ENCODE data around the gene STAT3. TPM values are rescaled to one million over a fixed set of nuclear protein-coding genes. Genes with fewer than 3 reads are reported as not detected.
A peak's percentile ranks its signal among the peaks of the same experiment; 100 is the strongest.

The STAT3 gene
- total RNA-seq, 4 donors from 2014 or later: 146 to 253 (median 205) TPM

DNA sequence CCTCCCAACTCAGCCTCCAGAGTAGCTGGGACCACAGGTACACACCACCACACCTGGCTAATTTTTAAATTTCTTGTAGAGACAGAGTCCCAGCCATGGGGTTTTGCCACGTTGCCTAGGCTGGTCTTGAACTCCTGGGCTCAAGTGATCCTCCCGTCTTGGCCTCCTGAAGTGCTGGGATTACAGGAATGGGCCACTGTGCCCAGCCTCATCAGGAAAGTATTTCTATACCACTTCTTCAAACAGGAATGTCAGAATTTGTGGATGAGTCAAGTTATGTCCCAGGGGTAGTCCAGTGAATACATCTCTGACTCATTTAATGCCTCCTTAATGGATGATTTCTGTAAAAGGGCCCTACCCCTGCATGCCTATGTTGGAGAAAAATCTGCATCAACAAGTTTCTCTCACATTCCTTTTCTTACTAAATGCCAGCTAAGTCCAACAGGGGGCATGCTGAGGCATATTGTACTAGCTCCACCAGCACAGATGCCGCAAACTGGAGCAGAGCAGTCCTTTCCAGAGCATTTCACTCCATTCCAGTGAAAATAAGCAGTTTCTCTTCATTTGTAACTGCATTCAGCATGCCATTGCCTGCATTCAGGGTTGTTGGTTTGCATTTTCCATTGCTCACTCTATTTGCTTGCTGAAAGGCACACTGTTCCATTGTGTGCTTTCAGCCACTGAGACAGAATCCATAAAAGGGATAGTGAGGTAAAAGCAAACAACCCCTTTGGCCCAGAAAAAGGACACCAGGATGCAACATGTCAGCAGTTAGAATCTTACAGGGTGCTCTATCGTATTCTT, 40.1 kb upstream of the STAT3 start:
- H3K4me1 ChIP-seq: peaks cover 0 to 57% (median 24%) of the 10 kb centered on the region in 3 donors
- no peaks in the 10 kb centered on the region for H3K36me3 ChIP-seq
- ATAC-seq: peak; percentile 77
- H3K27ac ChIP-seq: peak overlapping the region in 3 of 4 donors; percentile 71 to 78 (median 75)
- H3K9me3 ChIP-seq: no peaks in the 10 kb centered on the region
- WGBS, 2 donors (ENCODE audit: low coverage in 1 of 2): 20 to 22% methylated on average over 2 to 4 of the region's 4 CpGs
- TF ChIP-seq POLR2AphosphoS5 (IDR thresholded peaks at IDR 0.05): peak; percentile 65
- TF ChIP-seq, protein P1, sequence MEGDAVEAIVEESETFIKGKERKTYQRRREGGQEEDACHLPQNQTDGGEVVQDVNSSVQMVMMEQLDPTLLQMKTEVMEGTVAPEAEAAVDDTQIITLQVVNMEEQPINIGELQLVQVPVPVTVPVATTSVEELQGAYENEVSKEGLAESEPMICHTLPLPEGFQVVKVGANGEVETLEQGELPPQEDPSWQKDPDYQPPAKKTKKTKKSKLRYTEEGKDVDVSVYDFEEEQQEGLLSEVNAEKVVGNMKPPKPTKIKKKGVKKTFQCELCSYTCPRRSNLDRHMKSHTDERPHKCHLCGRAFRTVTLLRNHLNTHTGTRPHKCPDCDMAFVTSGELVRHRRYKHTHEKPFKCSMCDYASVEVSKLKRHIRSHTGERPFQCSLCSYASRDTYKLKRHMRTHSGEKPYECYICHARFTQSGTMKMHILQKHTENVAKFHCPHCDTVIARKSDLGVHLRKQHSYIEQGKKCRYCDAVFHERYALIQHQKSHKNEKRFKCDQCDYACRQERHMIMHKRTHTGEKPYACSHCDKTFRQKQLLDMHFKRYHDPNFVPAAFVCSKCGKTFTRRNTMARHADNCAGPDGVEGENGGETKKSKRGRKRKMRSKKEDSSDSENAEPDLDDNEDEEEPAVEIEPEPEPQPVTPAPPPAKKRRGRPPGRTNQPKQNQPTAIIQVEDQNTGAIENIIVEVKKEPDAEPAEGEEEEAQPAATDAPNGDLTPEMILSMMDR (IDR thresholded peaks at IDR 0.05): peak in 3 of 4 experiments; percentile 75 to 82 (median 77)
- no peak for TF ChIP-seq EP300 (IDR thresholded peaks at IDR 0.05)
- H3K27me3 ChIP-seq: no peaks in the 10 kb centered on the region
- H3K4me3 ChIP-seq: no peak overlapping the region

DNA sequence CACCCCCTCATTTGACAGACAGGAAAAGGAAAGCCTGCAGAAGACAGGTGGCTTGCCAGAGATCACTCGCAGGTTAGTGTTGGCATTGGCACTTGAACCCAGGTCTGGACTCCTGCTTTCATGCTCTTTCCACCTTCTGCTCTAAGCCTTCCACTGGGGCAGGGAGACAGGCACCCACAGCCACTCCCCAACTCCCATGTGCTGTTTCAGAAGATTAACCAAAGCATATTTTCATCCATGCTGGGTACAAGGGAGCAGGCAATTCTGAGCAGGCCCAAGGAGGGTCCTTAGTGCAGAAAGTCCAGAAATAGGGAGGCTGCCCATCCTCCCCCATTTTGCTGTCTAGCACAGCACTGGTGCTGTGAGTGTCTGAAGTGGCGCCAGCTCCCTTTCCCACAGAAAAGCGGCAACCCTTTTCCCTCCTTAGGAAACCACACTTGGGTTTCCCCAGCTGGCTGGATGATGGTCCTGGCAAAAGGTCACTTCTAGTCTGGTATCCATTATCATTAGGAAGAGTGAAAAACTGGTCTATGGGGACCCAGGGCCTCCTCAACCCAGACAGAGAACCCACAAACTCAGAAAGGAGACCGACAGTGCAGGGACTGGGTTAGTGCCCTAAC, 36.9 kb upstream of the STAT3 start:
- Histone ChIP-seq H3K36me3 (no peaks in the 10 kb centered on the region), H3K4me1 (peaks cover 0 to 56% (median 24%) of the 10 kb centered on the region in 3 donors), H3K9me3 (no peaks in the 10 kb centered on the region), H3K27me3 (no peaks in the 10 kb centered on the region), H3K27ac (peak overlapping the region in 3 of 4 donors; percentile 97 to 99 (median 99)), H3K4me3 (no peak overlapping the region)
- ATAC-seq: no peak
- 68 to 92% methylated on average over 2 to 3 of the region's 4 CpGs for WGBS, 2 donors (ENCODE audit: low coverage in 1 of 2)
- TF ChIP-seq POLR2AphosphoS5 (IDR thresholded peaks at IDR 0.05): no peak
- TF ChIP-seq, protein P1 (IDR thresholded peaks at IDR 0.05): no peak
- TF ChIP-seq EP300 (IDR thresholded peaks at IDR 0.05): no peak
- no peak for TF ChIP-seq POLR2A (IDR thresholded peaks at IDR 0.05)

DNA sequence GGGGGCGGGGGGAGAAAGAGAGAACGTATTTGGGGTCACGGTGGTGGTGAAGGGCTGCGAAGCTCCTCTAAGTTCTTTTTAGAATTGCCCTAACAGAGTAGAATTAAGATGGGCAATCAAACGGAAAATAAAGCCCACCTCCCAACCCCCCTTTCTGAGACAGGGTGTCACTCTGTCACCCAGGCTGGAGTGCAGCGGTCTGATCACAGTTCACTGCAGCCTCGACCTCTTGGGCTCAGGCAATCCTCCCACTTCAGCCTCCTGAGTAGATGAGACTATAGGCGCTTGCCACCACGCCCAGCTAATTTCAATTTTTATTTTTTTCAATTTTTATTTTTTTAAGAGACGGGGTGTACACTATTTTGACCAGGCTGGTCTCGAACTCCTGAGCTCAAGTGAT, 35.5 kb upstream of the STAT3 start:
- H3K9me3 ChIP-seq: no peaks in the 10 kb centered on the region
- H3K4me3 ChIP-seq: peak overlapping the region; percentile 21 to 88
- H3K27ac ChIP-seq: peak overlapping the region; percentile 89 to 99 (median 98)
- ATAC-seq: no peak
- no peaks in the 10 kb centered on the region for H3K27me3 ChIP-seq
- no peaks in the 10 kb centered on the region for H3K36me3 ChIP-seq
- 53 to 60% methylated on average over 6 of the region's 11 CpGs for WGBS, 2 donors (ENCODE audit: low coverage in 1 of 2)
- TF ChIP-seq EP300 (IDR thresholded peaks at IDR 0.05) (no peak), POLR2A (IDR thresholded peaks at IDR 0.05) (no peak), POLR2AphosphoS5 (IDR thresholded peaks at IDR 0.05) (no peak)
- TF ChIP-seq, protein P1 (IDR thresholded peaks at IDR 0.05): no peak
- peaks cover 0 to 60% (median 31%) of the 10 kb centered on the region in 3 donors for H3K4me1 ChIP-seq

DNA sequence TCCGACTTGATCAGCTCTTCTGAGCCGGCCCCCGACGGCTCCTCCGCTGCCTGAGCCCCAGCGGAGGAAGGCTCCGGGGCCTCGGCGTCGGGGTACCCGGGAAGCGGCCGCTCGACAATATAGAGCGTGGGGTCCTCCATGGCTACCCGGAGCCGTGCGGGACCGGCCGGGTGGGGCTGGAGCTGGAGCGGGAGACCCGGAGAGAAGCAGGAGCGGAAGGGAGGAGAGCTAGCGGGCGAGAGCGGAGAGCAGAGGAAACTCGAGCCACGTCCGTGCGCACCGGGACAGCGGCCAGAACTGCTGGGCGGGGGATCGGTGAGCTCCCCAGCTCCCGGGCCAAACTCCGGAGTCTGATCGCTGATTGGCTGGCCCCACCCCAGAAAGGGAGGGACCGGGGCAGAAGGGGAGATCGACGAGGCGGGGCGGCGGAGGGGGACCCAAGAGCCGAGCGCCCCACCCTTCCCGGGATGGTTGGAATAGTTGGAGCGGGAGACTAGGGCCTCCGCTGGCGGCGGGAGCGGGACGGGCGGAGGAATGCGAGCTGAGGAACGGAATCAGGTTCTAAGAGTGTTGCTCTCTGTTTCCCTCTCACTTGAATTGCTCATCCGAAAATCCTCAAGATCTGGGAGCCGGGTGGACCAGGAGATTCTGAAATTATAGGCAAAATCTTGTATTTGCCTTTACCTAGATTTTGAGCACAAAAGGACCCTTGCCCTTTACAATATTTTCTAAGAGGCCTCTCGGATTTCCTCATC, 34.9 kb upstream of the STAT3 start, which contains the start of gene CAVIN1:
TSS of gene CAVIN1 (minus strand) at position 299 of the 755 bp plus-strand sequence. CDS start at position 140, 159 bp downstream.
- Histone ChIP-seq H3K9me3 (no peaks in the 10 kb centered on the region), H3K4me1 (peaks cover 0 to 60% (median 25%) of the 10 kb centered on the region in 3 donors), H3K27ac (peak within 1 kb of the TSS; percentile 89 to 99 (median 98)), H3K27me3 (no peaks in the 10 kb centered on the region), H3K4me3 (peak within 1 kb of the TSS; percentile 59 to 88), H3K36me3 (no peaks in the 10 kb centered on the region)
- TF ChIP-seq, protein P1 (IDR thresholded peaks at IDR 0.05): no peak
- TF ChIP-seq POLR2AphosphoS5 (IDR thresholded peaks at IDR 0.05) (peak; percentile 100), POLR2A (IDR thresholded peaks at IDR 0.05) (peak; percentile 98 to 99), EP300 (IDR thresholded peaks at IDR 0.05) (no peak)
- WGBS, 2 donors (ENCODE audit: low coverage in 1 of 2): 0 to 2% methylated on average over 2 to 9 of the region's 58 CpGs
- peak; percentile 93 for ATAC-seq
